OCI-M2 (cell line): ENCODE measurements around the gene RFPL2.

Experiments used
- DNase-seq: peaks from one replicate; lab custom pipeline; 2025; ENCODE audit not compliant: unreplicated experiment; lab: John Stamatoyannopoulos, UW

RFPL2 gene

DNA sequence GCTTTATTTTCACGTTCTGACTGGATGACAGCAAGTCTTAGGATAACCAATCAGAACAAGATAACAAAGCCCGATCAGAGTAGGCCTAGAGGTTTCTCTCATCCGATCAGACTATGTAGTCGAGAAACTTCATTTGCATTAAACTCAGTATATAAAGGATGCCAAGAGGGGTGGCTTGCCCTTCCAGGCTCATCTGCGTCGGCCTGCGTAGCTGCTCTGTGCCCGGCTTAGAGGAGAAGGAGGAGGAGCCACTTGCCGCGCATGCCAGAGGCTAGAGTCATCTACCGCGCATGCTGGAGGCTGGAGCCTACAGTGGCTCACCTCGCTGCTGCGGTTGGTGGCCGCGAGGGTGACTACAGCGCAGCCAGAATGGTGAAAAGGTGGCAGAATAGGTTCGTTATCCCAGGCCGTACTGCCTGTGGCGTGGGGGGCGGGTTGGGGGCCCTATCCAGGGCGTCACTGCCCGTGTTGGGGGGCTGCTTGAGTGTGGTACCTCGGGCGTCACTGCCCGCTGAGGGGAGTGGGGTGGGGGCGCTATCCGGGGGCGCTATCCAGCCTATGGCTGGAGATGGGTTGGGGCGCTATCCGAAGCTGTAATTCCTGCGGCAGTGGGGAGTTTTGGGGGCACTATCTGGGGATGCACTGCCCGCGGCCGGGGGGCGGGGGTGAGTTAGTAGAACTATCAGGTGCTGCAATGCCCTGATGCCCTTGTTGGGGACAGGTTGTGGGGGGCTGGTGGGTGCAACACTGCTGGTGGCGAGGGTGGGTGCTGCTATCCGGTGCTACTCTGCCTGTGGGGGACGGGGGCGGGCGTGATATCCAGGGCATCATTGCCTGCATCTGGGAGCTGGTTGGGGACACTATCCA is at the start of gene RFPL2:
RFPL2 (minus strand) TSS at position 218 of the 867 bp plus-strand sequence. CDS start 2,622 bp downstream, outside the sequence.
- peak; percentile 28 for DNase-seq

DNA sequence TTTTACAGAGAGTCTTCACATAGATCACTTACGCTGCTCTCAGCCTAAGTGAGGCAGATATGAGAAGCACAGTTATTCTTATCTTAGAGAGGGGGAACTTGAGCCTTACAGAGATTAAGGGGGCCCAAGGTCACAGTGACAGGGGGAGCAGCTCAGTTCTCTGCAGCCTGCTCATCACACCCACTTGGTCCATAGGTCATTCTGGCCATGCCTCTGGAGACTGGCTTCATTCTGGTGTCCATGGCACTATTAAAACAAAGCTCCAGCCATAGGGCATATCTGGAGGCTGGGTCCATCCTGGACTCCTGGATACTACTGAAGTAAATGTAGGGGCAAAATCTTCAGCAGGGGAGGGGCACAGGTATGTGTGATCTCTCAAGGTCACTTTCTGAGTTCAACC is 44.4 kb upstream of the RFPL2 start:
- DNase-seq, result no peak

DNA sequence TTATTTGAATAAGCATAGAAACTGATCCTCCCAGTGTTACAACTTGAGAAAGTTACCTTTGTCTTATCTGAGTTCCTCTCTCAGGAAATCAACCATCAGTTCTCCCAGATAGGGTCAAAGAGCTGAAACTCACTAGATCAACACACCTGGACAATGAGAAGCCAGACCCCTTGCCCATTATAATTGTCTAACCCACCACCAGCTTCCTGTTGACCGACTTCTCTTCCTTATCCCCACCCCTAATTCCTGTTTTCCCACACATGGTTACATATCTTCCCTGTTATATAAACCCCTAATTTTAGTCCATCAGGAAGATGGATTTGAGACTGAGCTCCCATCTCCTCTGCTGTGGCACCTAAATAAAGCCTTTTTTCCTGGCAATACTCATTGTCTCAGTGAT is 43.4 kb upstream of the RFPL2 start:
- no peak for DNase-seq

DNA sequence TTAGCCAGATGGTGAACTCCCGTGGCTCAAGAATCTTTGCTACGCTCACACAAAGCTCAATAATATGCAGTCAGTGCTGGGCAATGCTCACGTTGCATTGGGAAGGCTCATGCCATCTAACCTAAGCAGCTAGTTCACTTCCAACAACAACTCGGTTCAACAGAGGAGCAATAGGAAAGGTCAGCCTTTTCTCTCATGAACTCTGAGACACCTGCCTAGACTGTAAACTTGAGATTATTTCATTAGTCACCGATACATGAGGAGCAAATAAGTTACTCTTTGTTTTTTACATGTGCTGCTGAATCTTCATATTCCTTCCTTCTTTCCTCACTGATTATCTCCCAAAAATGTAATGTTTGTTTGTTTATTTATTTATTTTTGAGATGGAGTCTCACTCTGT is 41.3 kb upstream of the RFPL2 start:
- no peak for DNase-seq

DNA sequence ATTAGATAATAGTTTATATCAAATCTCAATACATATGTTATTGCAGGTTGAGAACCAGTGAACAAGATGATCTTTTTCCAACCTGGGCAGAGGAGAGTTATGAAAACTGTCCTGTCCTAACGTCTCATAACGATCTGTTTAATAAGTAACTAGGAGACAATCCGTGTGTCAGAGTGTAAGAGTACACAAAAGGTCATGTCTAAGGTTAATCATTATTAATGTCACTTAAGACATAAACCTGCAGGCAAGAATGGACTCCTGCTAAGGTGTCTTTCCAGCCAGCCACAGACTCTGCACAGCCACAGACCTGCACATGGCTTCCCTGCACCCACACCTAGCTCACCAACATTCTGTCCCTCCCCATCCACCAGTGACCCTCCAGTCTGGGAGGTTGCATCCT is 40.2 kb upstream of the RFPL2 start:
- no peak for DNase-seq

DNA sequence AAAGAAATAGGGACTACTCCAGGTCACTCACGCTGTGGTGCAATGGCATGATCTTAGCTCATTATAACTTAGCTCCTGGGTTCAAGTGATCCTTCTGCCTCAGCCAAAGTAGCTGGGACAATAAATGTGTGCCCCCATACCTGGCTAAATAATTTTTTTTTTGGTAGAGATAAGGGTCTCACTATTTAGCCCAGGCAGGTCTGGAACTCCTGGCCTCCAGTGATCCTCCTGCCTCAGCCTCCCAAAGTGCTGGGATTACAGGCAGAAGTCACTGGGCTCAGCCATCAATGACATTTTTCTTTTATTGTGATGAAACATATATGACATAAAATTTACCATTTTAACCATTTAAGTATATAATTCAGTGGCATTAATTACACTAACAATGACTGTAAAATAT is 39.7 kb upstream of the RFPL2 start:
- no peak for DNase-seq

DNA sequence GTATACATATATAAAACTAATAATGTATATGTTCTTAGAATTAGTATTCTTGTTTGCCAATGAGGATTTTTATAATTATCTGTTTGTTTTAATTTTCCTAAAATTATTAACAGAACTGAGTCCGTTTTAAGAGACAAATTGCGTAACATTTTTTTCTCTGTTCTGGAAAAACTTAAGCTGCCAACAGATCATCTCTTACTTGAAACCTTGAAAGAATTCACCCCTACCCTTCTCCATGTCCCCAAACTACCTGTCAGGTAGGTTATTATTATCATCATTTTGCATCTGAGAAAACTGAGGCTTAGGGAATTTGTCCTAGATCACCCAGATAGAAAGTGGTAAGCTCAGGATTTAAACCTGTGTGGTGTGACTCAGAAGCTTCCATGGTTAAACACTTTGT is 35.6 kb upstream of the RFPL2 start:
- no peak for DNase-seq

DNA sequence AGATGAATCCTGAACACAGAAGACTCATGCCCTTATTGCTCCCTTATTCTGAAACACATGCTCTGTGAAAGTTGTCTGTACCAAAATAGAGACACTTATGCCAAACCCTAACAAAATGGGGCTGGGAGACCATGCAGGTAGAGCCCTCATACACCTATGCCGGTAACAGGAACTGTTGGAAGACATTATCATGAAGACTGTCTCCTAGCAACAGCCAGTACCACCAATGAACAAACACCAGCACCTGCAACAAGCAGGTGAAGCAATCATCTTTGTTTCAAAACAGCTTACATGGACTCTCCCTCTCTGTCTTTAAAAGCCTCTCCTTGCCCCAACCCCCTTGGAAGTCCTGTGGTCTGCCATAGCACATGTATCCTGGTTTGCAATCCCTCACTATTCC is 33.0 kb upstream of the RFPL2 start:
- no peak for DNase-seq

DNA sequence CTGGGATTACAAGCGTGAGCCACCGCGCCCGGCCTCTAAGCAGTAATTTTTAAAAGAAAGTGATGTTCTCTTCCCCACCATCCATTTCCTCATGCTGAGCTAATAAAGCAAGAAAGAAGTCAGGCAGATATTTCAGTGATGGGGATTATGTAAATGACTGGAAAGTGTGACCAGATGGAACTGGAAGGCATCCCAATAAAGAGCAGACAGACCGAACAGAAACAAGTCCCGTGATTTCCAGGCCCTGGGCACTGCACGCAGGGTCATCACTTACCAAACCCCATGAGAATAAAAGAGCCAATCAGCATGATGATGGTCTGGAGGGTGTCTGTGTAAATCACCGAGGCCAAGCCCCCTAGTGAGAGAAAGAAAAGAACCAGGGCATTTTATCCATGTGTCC is 32.1 kb upstream of the RFPL2 start:
- DNase-seq, result no peak

DNA sequence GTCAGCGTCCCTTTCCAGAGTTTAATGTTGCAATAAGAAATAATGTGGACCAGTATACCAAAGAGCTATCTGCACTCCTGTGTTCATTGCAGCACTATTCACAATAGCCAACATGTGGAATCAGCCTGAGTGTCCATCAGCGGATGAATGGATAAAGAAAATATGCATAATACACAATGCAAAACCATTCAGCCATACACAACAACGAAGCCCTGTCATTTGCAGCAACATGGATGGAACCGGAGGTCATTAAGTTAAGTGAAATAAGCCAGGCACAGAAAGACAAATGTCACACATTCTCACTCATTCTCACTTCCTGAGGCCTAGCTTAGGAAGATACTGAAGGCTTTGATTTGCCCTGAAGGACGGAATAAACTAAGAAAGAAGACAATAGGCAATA is 28.2 kb upstream of the RFPL2 start:
- DNase-seq, result no peak

DNA sequence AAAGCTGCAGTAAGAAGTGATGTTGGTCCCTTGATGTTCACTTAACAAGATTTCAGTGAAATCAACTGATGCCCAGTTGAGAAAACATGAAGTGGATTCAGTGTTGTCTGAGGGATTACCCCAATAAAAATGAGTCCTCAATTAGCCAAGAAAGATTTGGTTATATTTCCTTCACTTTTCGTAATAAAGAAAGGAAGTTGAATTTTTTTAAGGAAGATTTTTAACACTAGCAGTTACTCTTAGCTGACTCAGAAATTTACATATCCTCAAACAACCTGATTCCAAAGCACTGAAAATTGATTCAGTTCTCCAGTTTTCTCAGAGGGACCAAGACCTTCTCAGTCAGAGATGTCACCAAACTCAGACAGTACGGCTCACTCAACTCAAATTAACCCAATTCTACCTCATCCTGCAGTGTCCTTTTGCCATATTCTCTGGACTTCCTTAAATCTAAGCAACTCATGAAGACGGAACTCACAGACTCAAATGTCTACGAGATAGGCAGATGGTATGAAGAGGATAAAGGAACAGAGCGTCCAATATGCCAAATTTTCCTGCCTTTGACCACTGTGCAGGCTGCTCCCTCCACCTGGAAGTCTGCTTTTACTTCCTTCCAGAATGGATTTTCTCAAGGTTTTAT is 27.4 kb upstream of the RFPL2 start:
- no peak for DNase-seq

DNA sequence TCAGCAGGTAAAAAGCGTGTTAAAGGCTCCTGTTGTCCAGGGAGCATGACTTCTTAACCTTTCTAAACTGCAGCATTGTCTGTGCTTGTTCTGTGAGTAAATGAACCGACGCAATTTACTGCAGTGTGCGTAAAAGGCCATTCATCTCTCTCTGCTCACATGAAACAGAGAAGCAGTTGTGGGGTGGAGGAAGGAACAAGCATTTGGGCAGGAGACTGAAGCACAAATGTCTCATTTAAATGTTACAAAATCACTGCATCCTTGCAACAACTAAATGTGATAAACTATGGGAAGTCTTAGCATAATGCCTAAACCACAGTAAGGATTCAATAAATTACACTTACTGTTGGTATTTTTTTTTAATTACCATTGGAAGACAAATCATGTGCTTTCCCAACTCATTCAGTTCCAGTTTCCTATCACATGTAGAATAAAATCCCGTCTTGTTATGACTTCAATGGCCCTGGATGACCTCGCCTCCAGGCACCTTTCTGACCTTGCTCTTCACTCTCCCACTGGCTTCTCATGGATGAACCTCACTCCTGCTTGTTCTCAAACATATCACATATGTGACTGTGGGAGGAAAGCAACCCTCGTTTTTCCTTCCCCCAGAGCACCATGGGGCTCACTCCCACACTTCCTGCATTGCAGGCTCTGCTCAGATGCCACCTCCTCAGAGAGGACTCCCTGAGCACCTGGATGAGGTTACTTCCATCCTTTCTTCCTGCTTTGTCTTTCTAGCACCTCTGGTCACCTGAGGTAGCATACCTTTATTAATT is 21.6 kb upstream of the RFPL2 start:
- DNase-seq, result no peak

DNA sequence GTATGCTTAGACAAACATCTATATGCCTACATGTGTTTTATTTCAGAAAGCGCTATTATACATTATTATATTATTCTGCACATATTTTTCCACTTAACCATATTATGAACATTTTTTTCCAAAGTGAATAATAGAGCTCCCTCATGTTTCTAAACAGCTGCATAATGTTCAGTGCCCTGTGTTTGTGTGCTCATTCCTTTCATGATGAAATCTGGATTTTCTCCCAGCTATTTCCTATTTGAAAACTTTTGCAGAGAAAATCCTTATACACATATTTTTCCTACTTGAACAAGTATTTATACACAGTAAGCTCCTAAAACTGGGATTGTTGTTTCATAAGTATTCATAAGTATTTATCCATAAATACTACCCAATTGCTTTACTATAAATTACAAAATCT is 18.1 kb upstream of the RFPL2 start:
- DNase-seq, result no peak

DNA sequence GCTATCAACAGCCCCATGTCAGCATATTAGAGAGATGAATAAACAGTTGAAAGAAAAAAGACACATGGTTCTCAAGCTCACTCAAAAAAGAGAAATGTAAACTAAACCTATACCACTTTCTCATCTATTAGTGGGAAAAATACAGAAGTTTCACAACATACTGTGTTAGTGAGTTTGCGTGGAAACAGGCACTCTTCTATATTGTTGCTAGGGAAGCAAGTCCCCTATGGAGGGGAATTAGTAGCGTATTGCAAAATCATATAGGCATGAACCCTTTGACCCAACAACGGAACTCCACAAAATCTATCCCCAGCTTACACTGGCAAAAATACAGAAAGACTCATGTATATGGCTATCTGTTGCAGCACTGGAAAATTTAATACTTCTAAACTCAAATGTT is 14.2 kb upstream of the RFPL2 start:
- no peak for DNase-seq

DNA sequence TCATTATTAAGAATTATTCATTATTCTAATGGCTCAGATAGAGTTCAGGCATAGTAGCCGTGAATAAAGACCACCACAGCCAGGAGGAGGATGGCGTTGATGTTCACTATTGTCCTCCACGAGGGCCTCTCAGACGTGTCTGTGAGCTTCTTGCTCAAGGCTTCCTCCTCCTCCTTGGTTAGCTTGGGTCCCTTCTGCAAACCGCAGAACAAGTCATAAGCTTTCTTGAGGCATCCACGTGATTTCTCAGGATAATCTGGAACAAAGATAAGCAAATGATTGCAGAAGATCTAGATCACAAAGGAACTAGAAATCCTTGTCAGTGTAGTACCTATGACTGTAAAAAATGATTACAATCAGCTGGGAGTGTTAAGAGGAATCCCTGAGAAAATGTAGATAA is 13.6 kb upstream of the RFPL2 start:
- no peak for DNase-seq

DNA sequence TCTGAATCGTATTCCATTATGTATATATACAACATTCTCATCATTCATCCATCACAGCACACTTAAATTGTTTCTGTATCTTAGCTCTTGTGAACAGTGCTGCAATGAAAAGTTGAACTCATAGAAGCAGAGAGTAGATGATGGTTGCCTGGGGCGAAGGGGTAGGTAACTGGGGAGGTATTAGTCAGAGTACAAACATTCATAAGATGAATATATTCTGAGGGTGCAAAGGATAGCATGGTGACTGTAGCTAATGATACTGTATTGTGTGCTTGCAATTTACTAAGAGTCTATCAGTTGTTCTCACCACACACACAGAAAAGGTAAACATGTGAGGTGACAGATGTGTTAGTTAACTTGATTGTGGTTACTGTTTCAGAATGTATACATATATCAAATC is 12.6 kb upstream of the RFPL2 start:
- DNase-seq, result no peak

DNA sequence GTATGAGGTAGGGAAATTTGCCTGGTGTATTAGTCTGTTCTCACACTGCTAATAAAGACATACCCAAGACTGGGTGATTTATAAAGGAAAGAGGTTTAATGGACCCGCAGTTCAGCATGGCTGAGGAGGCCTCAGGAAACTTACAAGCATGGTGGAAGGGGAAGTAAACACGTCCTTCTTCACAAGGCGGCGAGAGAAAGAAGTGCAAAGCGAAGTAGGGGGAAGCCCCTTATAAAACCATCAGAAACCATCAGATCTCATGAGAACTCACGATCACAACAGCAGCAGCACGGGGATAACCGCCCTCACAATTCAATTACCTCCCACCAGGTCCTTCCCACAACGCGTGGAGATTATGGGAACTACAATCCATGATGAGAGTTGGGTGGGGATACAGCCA is 12.0 kb upstream of the RFPL2 start:
- no peak for DNase-seq

DNA sequence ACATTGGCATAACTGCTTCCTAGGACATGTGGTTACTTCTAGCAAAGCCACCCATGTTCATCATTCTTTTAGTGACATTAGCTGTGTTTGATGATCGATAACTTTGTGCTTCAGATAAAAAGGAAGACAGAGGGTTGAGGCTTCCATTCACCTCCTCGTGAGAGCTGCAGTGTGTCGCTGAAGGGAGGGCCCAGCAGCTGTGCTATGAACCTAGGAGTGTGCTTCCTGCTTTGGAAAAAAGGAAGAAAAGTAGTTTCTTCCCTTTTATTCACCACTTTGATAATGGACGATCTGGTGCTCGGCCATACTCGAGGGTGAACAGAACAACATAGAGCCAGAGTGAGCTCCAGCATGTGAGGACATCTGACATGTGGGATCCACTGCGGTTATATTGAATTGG is 6.1 kb upstream of the RFPL2 start:
- no peak for DNase-seq

DNA sequence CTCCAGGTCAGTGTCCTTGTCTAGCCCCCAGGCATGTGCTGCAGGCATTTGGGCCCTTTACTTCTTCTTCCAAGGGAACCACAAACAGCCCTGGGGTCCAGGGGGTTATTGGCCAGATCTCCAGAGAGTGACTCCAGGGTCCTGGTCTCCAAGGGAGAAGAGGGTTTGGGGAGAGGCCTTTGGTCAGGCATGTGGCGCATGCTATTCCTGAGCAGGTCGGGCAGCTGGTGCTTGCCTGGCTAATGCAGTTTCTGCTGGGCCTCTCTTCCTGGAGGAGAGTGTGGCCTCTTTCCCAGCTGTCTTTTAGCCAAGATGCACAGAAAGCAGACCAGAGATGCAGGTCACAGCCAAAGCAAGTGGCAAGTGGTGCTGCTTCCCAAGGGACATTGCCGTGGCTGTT is 3.8 kb upstream of the RFPL2 start:
- DNase-seq, result no peak

DNA sequence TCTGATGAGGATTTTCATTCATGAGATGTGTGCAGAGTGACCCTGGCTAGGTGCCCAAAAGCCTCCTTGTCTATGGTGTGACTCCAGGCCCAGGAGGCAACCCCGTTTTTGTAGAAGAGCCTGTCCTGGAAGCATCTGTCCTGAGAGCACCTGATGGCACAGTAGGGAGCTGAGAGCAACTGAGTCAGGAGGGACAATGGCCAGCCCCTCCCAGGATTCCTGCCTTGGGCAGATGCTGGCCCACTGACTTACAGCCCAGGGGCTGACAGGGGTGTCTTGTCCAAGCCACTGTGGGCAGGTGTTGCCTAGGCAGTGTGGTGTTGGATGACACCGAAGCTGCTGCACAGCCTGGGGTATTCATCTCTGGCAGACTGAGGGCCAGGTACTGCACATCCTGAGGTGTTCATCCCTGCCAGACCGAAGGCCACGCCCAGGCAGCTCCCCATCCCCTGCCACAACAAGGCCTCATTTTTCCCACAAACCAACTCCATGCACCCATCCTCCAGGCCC is 3.2 kb upstream of the RFPL2 start:
- DNase-seq, result no peak
